NCI-H1417 (cell line): ENCODE results near the gene GPR3.

ENCODE experiments used
- DNase-seq, 3 experiments: peaks; one replicate each; lab custom pipeline; 2025; lab: John Stamatoyannopoulos, UW

GPR3 gene

DNA sequence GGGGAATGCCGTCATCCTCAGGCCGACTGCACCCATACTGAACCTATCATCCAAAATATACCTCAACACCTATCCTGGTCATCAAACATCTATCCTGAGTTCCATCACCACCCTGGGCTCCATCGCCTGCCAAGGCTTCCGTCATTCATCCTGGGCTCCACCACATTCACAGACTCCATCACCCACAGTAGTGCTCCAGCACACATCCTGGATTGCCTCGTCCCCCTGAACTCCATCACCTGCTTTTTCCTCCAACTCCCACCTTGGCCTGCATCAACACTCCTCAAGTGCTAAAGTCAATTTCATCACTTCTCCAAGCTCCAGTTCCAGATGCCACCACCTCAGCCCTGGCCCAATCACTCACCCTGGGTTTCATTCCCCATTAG lies 33.5 kb upstream of the GPR3 start:
- no peak for DNase-seq

- no peak for DNase-seq
Observed at GRCh38 chr1:27359822-27360158, 32.6 kb upstream of the GPR3 start.

- no peak for DNase-seq
Observed at GRCh38 chr1:27360159-27361043, 32.0 kb upstream of the GPR3 start.

DNA sequence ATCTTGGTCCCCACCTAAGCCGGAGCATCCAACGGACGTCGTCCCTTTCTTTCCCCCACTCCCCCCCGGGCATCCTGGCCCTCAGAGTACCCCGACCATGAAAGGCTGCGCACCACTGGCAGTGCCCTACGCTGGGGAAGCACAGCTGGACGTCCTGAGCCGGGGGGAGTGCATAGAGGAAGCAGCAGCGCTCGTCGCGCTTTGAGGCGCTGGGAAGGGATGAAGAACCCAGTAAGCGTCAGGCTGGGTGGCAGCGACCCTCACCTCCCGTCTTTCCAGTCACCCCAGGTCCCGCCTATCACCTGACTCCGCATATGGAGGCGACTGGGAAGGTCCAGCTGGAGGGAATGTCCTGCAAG lies 31.4 kb upstream of the GPR3 start:
- DNase-seq = no peak

GRCh38 chr1:27361553-27361952 lies 30.9 kb upstream of the GPR3 start:
- no peak for DNase-seq

- DNase-seq = no peak
Observed at GRCh38 chr1:27363766-27364695, 28.4 kb upstream of the GPR3 start.

GRCh38 chr1:27364696-27365371 lies 27.6 kb upstream of the GPR3 start:
- DNase-seq = no peak

DNA sequence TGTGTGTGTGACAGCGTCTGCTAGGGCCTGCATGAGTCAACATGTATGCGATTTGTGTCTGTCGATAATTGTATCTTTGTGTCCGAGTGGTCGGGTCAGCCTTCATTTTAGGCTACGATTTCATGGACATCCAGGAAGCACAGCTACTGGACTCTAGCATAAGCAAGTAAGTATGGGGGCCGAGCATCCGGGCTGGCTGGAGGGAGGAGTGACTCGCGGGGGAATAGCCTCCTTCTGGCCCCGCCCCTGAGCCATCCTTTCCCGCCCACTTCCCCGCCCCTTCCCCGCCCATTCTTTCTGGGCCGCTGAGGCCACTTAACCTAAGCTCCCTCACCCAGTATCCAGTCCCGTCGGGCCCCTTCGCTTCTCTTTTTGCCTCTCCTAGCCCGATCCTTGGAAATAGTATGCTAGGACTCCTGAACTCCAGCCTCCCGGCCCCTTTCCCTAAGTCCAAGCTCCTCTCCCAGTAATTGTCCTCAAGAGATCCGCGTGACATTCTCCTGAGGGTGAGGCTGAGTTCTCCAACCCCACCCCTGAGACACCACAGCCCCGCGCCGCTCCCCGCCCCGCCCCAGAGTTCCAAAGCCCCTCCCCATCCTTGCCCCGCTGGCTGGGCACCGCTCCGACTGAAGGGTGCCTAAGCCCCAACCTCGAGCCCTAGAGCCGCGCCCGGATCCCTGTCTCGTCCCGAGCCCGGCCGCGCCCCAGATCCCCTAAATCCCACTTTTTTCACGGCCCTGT lies 26.9 kb upstream of the GPR3 start:
- peak; percentile 74 to 85 (median 82) for DNase-seq

GRCh38 chr1:27366113-27366410 lies 26.4 kb upstream of the GPR3 start:
- peak; percentile 61 to 70 (median 62) for DNase-seq

GRCh38 chr1:27366411-27367159 lies 25.8 kb upstream of the GPR3 start, which contains the start of gene MAP3K6:
MAP3K6 (minus strand) TSS chr1:27366961; CDS start chr1:27366597, 364 bp downstream.
- DNase-seq = peak; percentile 45 to 70 (median 63)

DNA sequence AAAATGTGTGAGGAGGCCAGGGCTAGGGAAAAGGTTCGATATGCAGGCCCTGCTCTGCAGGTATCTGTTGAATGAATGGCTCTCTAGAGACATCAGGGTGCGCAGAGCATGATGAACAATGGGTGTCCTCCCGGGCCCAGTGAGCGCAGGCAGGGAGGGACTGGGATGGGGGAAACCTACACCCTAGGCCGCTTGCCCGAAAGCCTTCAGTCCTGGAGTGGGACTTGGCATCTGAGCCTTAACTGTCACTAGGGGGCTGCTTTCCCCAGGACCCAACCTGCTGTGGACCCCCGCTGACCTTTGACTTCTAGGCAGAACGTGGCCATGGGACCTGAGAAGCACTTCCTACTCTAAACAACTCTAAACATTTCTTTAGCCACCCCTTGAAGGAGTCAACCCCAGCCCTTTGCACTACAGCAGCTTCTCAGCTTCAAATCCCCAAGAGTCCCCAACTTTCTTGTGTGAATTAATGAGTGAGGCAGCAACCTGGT lies 25.2 kb upstream of the GPR3 start:
- no peak for DNase-seq

DNA sequence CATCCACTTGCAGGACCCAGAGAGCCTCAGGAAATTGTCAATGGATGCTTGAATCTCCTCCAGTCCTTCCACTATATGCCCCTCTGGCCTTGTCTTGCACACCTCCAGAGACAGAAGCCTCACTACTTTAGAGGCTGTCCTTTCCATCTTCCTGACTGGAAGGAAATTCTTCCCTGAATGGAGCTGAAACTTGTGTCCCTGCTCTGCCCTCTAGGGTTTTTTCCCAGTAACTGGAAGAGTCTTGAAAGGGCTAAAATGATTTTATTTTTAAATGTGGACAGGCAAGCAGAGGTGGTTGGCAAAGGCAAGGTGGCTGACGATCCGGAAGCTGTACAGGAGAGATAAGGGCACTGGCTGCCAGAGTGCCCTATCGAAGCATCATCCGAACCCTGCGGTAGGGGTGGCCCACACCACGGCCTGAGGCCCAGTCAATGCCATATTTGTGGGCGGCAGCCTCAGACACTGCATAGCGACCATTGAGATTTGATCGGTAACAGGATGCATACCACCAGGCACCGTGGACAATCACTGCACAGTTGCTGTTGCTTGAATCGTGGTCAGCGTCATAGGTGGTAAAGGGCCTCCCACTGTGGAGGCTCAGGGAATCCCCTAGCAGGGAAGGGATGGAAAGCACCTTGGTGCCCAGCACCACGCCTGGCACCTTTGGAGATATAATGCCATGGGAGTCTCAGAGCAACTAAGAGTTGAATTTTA lies 23.4 kb upstream of the GPR3 start:
- DNase-seq = no peak

GRCh38 chr1:27372022-27372807 lies 20.2 kb upstream of the GPR3 start:
- DNase-seq = no peak

DNA sequence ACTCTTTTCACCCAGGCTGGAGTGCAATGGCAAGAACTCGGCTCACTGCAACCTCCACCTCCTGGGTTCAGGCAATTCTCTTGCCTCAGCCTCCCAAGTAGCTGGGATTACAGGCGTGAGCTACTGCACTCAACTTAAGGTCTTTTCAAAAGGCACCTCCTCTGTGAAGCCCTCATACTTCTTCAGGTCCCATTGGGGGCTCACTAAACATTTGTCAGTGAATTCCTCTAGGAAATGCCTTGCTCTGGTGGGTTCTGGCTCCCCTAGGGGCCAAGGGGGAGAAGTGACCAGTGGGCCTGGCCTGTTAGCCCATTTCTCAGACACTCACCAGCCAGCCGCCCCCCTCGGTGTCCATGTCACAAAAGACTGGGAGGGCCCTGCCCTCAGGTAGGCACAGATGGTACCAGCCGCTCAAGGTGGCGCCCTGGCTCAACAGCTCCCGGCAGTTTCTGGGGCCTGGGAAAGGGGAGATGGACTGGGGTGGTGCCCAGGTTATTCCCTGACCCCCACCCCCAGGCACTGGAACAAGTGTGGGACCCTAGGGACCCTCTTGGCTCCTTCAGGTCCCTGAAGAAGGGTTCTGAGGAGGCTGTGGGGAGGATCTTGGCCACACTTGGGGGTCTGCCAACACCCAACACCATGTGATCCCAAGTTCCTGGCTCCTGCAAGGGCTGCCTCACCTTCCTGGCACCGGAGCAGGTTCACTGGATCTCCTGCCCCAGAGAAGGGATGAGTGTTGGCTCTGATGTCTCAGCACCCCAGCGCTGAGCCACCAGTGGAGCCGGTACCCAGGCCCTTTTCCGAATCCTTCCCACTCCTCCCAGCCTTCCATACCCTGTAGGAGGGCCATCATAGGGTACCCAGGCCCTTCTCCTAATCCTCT lies 19.4 kb upstream of the GPR3 start:
- no peak for DNase-seq

GRCh38 chr1:27374362-27375086 lies 17.9 kb upstream of the GPR3 start, which contains the start of gene FCN3:
FCN3 (minus strand) TSS chr1:27374824; CDS start chr1:27374818, 6 bp downstream.
- DNase-seq = no peak

- no peak for DNase-seq
Observed at GRCh38 chr1:27377760-27378495, 14.5 kb upstream of the GPR3 start.

- DNase-seq = peak in 1 of 3 experiments; percentile 14
Observed at GRCh38 chr1:27379564-27380122, 12.8 kb upstream of the GPR3 start.
